ENCODE results near the gene GJB4. TPM values are rescaled to one million over a fixed set of nuclear protein-coding genes. Genes with fewer than 3 reads are reported as not detected.

The GJB4 gene
- total RNA-seq, 4 donors from 2014 or later, result not detected

GRCh38 chr1:34746785-34747637 lies 12.5 kb upstream of the GJB4 start:
- Histone ChIP-seq H3K4me1 (no peaks in the 10 kb centered on the region), H3K4me3 (replicated peaks in 1 of 3) (no peak overlapping the region), H3K36me3 (no peaks in the 10 kb centered on the region), H3K27ac (no peak overlapping the region), H3K9me3 (no peaks in the 10 kb centered on the region), H3K27me3 (no peaks in the 10 kb centered on the region)
- DNase-seq, result no peak
- TF ChIP-seq POLR2A (IDR thresholded peaks at IDR 0.05), result no peak
- 55 to 59% methylated on average over 18 of the region's 18 CpGs for WGBS, 2 donors
- intact Hi-C loops (cut with DNase I), result no loop called here

DNA sequence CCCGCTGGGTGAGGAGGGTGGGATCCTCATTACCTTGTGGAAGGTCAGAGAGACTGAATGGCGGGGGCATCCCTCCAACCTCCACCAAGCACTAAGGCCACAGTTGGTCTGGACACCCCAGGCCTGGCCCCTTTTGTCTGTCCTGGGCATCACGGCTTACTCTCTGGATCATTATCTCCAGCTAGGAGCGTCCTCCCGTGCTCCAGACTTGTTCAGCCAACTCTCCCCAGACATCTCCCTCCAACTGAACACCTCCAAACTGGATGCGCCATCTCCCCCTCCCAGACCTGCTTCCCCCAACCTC lies 11.9 kb upstream of the GJB4 start:
- no peak overlapping the region for H3K4me3 ChIP-seq (replicated peaks in 1 of 3)
- no peak for DNase-seq
- no peaks in the 10 kb centered on the region for H3K4me1 ChIP-seq
- WGBS, 2 donors, result 50 to 59% methylated on average over 6 of the region's 6 CpGs
- H3K27me3 ChIP-seq, result no peaks in the 10 kb centered on the region
- no peak for TF ChIP-seq POLR2A (IDR thresholded peaks at IDR 0.05)
- TF ChIP-seq CTCF (IDR thresholded peaks at IDR 0.05), result no peak
- no peaks in the 10 kb centered on the region for H3K36me3 ChIP-seq
- intact Hi-C loops (cut with DNase I), result no loop called here
- H3K27ac ChIP-seq, result no peak overlapping the region
- no peaks in the 10 kb centered on the region for H3K9me3 ChIP-seq

GRCh38 chr1:34749992-34750391 lies 9.5 kb upstream of the GJB4 start:
- intact Hi-C loops (cut with DNase I), result no loop called here
- H3K36me3 ChIP-seq, result no peaks in the 10 kb centered on the region

GRCh38 chr1:34750610-34751009 lies 8.9 kb upstream of the GJB4 start:
- no peak for TF ChIP-seq POLR2A (IDR thresholded peaks at IDR 0.05)
- H3K9me3 ChIP-seq, result no peaks in the 10 kb centered on the region
- no peaks in the 10 kb centered on the region for H3K36me3 ChIP-seq
- H3K4me1 ChIP-seq, result no peaks in the 10 kb centered on the region
- DNase-seq, result no peak
- intact Hi-C loops (cut with DNase I), result no loop called here
- H3K4me3 ChIP-seq (replicated peaks in 1 of 3), result no peak overlapping the region
- no peak overlapping the region for H3K27ac ChIP-seq
- no peaks in the 10 kb centered on the region for H3K27me3 ChIP-seq
- WGBS, 2 donors, result 86 to 88% methylated on average over 5 of the region's 5 CpGs

More at GRCh38 chr1:34749992-34750391, 9.5 kb upstream of the GJB4 start:
- Histone ChIP-seq H3K27me3 (no peaks in the 10 kb centered on the region), H3K4me1 (no peaks in the 10 kb centered on the region), H3K4me3 (replicated peaks in 1 of 3) (no peak overlapping the region), H3K27ac (no peak overlapping the region), H3K9me3 (no peaks in the 10 kb centered on the region)
- DNase-seq, result no peak
- 34 to 40% methylated on average over 8 of the region's 8 CpGs for WGBS, 2 donors
- TF ChIP-seq POLR2A (IDR thresholded peaks at IDR 0.05) (no peak), CTCF (IDR thresholded peaks at IDR 0.05) (no peak)

- Histone ChIP-seq H3K27ac (no peak overlapping the region), H3K4me1 (no peaks in the 10 kb centered on the region), H3K36me3 (no peaks in the 10 kb centered on the region), H3K4me3 (replicated peaks in 1 of 3) (no peak overlapping the region), H3K27me3 (no peaks in the 10 kb centered on the region), H3K9me3 (no peaks in the 10 kb centered on the region)
- intact Hi-C loops (cut with DNase I), result no loop called here
- no peak for DNase-seq
- TF ChIP-seq CTCF (IDR thresholded peaks at IDR 0.05), result no peak
- TF ChIP-seq POLR2A (IDR thresholded peaks at IDR 0.05), result no peak
- WGBS, 2 donors, result 71% methylated on average over 3 of the region's 3 CpGs
Measured at GRCh38 chr1:34753163-34753562, 6.4 kb upstream of the GJB4 start.

- TF ChIP-seq POLR2A (IDR thresholded peaks at IDR 0.05) (no peak), CTCF (IDR thresholded peaks at IDR 0.05) (no peak)
- DNase-seq, result no peak
- no peak within 1 kb of the TSS for H3K4me3 ChIP-seq (replicated peaks in 1 of 3)
- H3K9me3 ChIP-seq, result no peaks in the 10 kb centered on the region
- no peaks in the 10 kb centered on the region for H3K4me1 ChIP-seq
- H3K27me3 ChIP-seq, result no peaks in the 10 kb centered on the region
- intact Hi-C loops (cut with DNase I), result no loop called here
- WGBS, 2 donors, result 60 to 88% methylated on average over 3 to 10 of the region's 13 CpGs
- no peak within 1 kb of the TSS for H3K27ac ChIP-seq
- H3K36me3 ChIP-seq, result no peaks in the 10 kb centered on the region
Measured at GRCh38 chr1:34754964-34755637, 4.4 kb upstream of the GJB4 start, which contains the start of gene GJB5. GJB5 (plus strand) TSS chr1:34755047; CDS start chr1:34757331, 2,284 bp downstream.
